HepG2 (cell line): ENCODE data around the gene FAM120C. TPM values are rescaled to one million over a fixed set of nuclear protein-coding genes. Genes with fewer than 3 reads are reported as not detected.

Experiments used
- HIVEP1 ChIP-seq: sonication (generic); formaldehyde crosslinking; IDR thresholded peaks from 2 replicates; pipeline ENCODE4 v1.4.0; 2020; ENCODE audit warnings: mild to moderate bottlenecking, missing genetic modification reagents
- NFKBIZ ChIP-seq: IDR thresholded peaks from 2 replicates; pipeline ENCODE4 v1.6.1; 2018; ENCODE audit warnings: missing genetic modification reagents, missing compliant biosample characterization
- RFXAP ChIP-seq: sonication (generic); formaldehyde crosslinking; IDR thresholded peaks from 2 replicates; pipeline ENCODE4 v1.4.0; 2020; ENCODE audit warnings: missing genetic modification reagents, borderline replicate concordance
- SIN3B ChIP-seq: fragments of 150-350 bp; IDR thresholded peaks from 2 replicates; pipeline ENCODE4 v1.6.1; 2014; ENCODE audit warnings: low read length
- SPEN ChIP-seq: sonication (generic); formaldehyde crosslinking; IDR thresholded peaks from 2 replicates; pipeline ENCODE4 v1.5.1; 2020; ENCODE audit warnings: low read depth, mild to moderate bottlenecking, missing genetic modification reagents
- ZNF484 ChIP-seq: sonication (generic); formaldehyde crosslinking; IDR thresholded peaks from 2 replicates; pipeline ENCODE4 v1.5.1; 2020; ENCODE audit warnings: mild to moderate bottlenecking, low read depth, missing genetic modification reagents, borderline replicate concordance
- ZNF543 ChIP-seq: sonication (generic); formaldehyde crosslinking; IDR thresholded peaks from 2 replicates; pipeline ENCODE4 v1.4.0; 2020; ENCODE audit warnings: mild to moderate bottlenecking, missing genetic modification reagents
- ZSCAN31 ChIP-seq: sonication (generic); formaldehyde crosslinking; IDR thresholded peaks from 2 replicates; pipeline ENCODE4 v1.5.0; 2020; ENCODE audit warnings: low read depth, mild to moderate bottlenecking, missing genetic modification reagents
- polyA plus RNA-seq, 8 experiments: library from polyadenylated mRNA; depleted of rRNA in 3 of 8; stranded (reverse) in 7 of 8; unstranded in 1 of 8; fragments of >200 nt; fragmentation: Illumina TruSeq in 4 of 8; extraction: Trizol in 4 of 8; gene quantifications; 2 replicates each; pipeline versions ENCODE4 v1.2.1 to v1.2.3, GENCODE V29; 2011 to 2016; ENCODE audit warnings: low read depth in 4 of 8, missing spikeins in 1 of 8, mixed read lengths in 1 of 8; ENCODE audit not compliant: insufficient read depth in 1 of 8
- total RNA-seq, 5 experiments: library from RNA; depleted of rRNA; stranded (reverse); fragments of >200 nt; fragmentation: Illumina TruSeq; extraction: Trizol; gene quantifications; 2 replicates each; pipeline ENCODE4 v1.2.3, GENCODE V29; 2016; ENCODE audit warnings: low read depth in 1 of 5
- TF ChIP-seq, protein P1 (sequence below), 2 experiments: fragments of 450-650 bp in 1 of 2; sonication (generic) in 1 of 2; formaldehyde crosslinking in 1 of 2; IDR thresholded peaks; 2 replicates each; pipeline versions ENCODE4 v1.6.1 to v1.8.0; 2016 to 2022; ENCODE audit warnings: antibody characterized with exemption in 1 of 2, mild to moderate bottlenecking in 1 of 2, missing genetic modification reagents in 1 of 2
- TF ChIP-seq, protein P2 (sequence below): sonication (generic); formaldehyde crosslinking; IDR thresholded peaks from 2 replicates; pipeline ENCODE4 v1.4.0; 2020; ENCODE audit warnings: missing genetic modification reagents
- TF ChIP-seq, protein P3 (sequence below): sonication (generic); formaldehyde crosslinking; IDR thresholded peaks from 2 replicates; pipeline ENCODE4 v1.5.0; 2020; ENCODE audit warnings: mild to moderate bottlenecking, missing genetic modification reagents
- TF ChIP-seq, protein P4 (sequence below): sonication (generic); formaldehyde crosslinking; IDR thresholded peaks from 2 replicates; pipeline ENCODE4 v1.4.0; 2020; ENCODE audit warnings: missing genetic modification reagents

The FAM120C gene
- total and polyA plus RNA-seq, 2 of the 13 experiments (the other 11 are each of a cell fraction or from before 2014, with no cell fraction given): 4.6 to 7.4 TPM

DNA sequence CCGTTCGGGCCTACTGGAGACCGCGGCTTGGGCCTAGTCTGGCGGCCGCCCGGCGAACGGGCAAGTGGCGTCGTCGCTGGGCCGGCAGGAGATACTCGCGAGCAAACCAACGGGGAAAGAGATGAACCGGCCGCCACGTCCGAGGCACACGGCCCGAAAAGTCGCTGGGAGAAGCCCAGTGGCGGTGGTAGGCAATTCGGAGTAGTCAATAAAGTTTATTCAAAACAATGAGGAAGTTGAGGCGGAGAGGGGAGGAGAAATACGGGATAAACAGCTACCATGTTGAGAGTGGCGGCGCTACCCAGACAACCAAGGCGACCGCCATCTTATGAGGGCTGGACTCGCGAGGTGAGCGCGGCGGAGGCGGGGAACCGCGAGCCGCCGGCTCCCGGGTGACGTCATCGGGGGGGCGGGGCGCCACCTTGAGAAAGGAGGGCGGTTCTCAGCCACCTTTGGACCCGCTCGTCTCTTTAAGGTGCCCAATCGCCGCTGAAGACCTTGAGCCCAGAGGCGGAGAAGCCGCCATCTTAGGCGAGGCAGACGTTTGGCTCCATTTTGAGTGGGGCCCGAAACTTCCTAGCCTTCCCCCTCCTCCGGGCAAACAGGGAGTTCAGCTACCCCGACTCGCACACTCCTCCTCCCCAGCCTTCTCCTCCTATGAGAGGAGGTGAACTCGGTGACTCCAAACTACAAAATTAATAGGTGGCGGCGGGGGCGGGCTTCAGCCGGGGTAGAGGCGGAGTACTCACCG, 138.8 kb downstream of the FAM120C start, which contains the start of gene PHF8 (continued):
- TF ChIP-seq, protein P1, sequence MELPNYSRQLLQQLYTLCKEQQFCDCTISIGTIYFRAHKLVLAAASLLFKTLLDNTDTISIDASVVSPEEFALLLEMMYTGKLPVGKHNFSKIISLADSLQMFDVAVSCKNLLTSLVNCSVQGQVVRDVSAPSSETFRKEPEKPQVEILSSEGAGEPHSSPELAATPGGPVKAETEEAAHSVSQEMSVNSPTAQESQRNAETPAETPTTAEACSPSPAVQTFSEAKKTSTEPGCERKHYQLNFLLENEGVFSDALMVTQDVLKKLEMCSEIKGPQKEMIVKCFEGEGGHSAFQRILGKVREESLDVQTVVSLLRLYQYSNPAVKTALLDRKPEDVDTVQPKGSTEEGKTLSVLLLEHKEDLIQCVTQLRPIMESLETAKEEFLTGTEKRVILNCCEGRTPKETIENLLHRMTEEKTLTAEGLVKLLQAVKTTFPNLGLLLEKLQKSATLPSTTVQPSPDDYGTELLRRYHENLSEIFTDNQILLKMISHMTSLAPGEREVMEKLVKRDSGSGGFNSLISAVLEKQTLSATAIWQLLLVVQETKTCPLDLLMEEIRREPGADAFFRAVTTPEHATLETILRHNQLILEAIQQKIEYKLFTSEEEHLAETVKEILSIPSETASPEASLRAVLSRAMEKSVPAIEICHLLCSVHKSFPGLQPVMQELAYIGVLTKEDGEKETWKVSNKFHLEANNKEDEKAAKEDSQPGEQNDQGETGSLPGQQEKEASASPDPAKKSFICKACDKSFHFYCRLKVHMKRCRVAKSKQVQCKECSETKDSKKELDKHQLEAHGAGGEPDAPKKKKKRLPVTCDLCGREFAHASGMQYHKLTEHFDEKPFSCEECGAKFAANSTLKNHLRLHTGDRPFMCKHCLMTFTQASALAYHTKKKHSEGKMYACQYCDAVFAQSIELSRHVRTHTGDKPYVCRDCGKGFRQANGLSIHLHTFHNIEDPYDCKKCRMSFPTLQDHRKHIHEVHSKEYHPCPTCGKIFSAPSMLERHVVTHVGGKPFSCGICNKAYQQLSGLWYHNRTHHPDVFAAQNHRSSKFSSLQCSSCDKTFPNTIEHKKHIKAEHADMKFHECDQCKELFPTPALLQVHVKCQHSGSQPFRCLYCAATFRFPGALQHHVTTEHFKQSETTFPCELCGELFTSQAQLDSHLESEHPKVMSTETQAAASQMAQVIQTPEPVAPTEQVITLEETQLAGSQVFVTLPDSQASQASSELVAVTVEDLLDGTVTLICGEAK (IDR thresholded peaks at IDR 0.05): peak; percentile 96
- TF ChIP-seq, protein P1 (CRISPR knock-in tag; IDR thresholded peaks at IDR 0.05): peak; percentile 100
- TF ChIP-seq, protein P2, sequence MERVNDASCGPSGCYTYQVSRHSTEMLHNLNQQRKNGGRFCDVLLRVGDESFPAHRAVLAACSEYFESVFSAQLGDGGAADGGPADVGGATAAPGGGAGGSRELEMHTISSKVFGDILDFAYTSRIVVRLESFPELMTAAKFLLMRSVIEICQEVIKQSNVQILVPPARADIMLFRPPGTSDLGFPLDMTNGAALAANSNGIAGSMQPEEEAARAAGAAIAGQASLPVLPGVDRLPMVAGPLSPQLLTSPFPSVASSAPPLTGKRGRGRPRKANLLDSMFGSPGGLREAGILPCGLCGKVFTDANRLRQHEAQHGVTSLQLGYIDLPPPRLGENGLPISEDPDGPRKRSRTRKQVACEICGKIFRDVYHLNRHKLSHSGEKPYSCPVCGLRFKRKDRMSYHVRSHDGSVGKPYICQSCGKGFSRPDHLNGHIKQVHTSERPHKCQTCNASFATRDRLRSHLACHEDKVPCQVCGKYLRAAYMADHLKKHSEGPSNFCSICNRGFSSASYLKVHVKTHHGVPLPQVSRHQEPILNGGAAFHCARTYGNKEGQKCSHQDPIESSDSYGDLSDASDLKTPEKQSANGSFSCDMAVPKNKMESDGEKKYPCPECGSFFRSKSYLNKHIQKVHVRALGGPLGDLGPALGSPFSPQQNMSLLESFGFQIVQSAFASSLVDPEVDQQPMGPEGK (CRISPR knock-in tag): no peak
- peak; percentile 82; the same call in 1 of the 2 replicates for TF ChIP-seq SPEN (CRISPR knock-in tag)
- TF ChIP-seq NFKBIZ: no peak
- TF ChIP-seq ZNF484 (CRISPR knock-in tag): no peak
- TF ChIP-seq SIN3B: no peak
- peak; percentile 15; the same call in 1 of the 2 replicates for TF ChIP-seq HIVEP1
- TF ChIP-seq ZNF543 (CRISPR knock-in tag): no peak
- TF ChIP-seq, protein P3, sequence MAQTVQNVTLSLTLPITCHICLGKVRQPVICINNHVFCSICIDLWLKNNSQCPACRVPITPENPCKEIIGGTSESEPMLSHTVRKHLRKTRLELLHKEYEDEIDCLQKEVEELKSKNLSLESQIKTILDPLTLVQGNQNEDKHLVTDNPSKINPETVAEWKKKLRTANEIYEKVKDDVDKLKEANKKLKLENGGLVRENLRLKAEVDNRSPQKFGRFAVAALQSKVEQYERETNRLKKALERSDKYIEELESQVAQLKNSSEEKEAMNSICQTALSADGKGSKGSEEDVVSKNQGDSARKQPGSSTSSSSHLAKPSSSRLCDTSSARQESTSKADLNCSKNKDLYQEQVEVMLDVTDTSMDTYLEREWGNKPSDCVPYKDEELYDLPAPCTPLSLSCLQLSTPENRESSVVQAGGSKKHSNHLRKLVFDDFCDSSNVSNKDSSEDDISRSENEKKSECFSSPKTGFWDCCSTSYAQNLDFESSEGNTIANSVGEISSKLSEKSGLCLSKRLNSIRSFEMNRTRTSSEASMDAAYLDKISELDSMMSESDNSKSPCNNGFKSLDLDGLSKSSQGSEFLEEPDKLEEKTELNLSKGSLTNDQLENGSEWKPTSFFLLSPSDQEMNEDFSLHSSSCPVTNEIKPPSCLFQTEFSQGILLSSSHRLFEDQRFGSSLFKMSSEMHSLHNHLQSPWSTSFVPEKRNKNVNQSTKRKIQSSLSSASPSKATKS (CRISPR knock-in tag): 0 out of 2 replicates have a peak, but pooled peaks have one; percentile 63
- TF ChIP-seq, protein P4, sequence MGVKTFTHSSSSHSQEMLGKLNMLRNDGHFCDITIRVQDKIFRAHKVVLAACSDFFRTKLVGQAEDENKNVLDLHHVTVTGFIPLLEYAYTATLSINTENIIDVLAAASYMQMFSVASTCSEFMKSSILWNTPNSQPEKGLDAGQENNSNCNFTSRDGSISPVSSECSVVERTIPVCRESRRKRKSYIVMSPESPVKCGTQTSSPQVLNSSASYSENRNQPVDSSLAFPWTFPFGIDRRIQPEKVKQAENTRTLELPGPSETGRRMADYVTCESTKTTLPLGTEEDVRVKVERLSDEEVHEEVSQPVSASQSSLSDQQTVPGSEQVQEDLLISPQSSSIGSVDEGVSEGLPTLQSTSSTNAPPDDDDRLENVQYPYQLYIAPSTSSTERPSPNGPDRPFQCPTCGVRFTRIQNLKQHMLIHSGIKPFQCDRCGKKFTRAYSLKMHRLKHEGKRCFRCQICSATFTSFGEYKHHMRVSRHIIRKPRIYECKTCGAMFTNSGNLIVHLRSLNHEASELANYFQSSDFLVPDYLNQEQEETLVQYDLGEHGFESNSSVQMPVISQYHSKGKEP: no peak
- TF ChIP-seq RFXAP (CRISPR knock-in tag): no peak
- TF ChIP-seq ZSCAN31: 0 out of 2 replicates have a peak, but pooled peaks have one; percentile 74
